RWPE1 (cell line): ENCODE measurements around the gene TSPOAP1.

ENCODE experiments used
- CTCF ChIA-PET: fragments of 350-600 bp; sonication (Branson Sonifier 250); formaldehyde crosslinking; extraction: SDS; loops from one replicate; lab custom pipeline; 2021; lab: Yijun Ruan, JAX
- POLR2A ChIA-PET: fragments of 400-600 bp; formaldehyde crosslinking; extraction: SDS; loops from one replicate; lab custom pipeline; 2020; ENCODE audit warnings: antibody characterized with exemption; ENCODE audit not compliant: low non-redundant PET; lab: Yijun Ruan, JAX
- DNase-seq: peaks from one replicate; pipeline ENCODE4 v3.0.0; 2012; ENCODE audit warnings: low spot score
- H3K27ac ChIP-seq: fragments of 450-650 bp; 2 replicates; pipeline ENCODE4 v1.5.1; 2017
- TF ChIP-seq, protein P1 (sequence below): fragments of 450-650 bp; conservative IDR thresholded peaks from 2 replicates; pipeline ENCODE4 v1.5.1; 2017; ENCODE audit warnings: low read depth, mild to moderate bottlenecking

The TSPOAP1 gene

DNA sequence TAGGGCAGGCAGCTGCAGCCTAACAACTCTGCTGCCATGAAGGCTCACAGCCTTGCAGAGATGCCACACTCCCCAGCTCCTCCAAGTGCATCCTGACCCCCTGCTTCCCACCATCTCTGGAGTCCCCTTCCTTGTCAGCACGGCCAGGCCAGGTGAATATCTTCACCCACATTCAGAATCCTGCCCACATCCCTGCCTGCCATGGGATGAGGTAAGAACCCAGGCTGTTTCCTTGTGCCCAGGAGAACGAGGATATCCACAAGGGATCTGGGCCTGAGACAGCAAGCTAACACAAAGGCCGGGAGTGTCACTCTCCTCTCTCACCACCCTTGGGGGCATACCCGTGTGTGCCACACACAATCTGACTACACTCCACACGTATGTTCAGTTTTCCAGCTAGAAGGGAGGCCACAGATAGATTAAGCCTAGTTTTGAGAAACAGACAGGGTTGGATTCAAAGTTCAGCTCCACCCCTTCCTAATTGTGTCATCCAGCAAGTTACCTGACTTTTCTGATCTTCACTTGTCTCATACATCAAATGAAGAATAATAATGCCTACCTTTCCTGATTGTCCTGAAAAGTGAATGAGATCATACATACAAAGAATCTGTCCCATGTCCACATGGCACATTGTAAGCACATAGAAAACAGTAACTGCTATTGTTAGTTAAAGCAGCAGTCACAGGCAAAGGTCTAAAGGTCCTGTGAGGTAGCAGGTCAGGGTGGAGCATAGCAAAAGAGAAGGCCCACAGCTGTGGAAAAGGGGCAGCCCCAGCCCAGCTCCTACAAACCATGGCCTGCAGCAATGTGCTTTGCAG is 40.8 kb upstream of the TSPOAP1 start:
- no peak overlapping the region for H3K27ac ChIP-seq
- CTCF ChIA-PET = interaction anchor here (0.6 kb wide), 1 partner anchor 111 kb away, joined by 3 read pairs; no protein-coding TSS in a partner anchor
- POLR2A ChIA-PET = no interaction called here
- DNase-seq = no peak
- TF ChIP-seq, protein P1, sequence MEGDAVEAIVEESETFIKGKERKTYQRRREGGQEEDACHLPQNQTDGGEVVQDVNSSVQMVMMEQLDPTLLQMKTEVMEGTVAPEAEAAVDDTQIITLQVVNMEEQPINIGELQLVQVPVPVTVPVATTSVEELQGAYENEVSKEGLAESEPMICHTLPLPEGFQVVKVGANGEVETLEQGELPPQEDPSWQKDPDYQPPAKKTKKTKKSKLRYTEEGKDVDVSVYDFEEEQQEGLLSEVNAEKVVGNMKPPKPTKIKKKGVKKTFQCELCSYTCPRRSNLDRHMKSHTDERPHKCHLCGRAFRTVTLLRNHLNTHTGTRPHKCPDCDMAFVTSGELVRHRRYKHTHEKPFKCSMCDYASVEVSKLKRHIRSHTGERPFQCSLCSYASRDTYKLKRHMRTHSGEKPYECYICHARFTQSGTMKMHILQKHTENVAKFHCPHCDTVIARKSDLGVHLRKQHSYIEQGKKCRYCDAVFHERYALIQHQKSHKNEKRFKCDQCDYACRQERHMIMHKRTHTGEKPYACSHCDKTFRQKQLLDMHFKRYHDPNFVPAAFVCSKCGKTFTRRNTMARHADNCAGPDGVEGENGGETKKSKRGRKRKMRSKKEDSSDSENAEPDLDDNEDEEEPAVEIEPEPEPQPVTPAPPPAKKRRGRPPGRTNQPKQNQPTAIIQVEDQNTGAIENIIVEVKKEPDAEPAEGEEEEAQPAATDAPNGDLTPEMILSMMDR = no peak

DNA sequence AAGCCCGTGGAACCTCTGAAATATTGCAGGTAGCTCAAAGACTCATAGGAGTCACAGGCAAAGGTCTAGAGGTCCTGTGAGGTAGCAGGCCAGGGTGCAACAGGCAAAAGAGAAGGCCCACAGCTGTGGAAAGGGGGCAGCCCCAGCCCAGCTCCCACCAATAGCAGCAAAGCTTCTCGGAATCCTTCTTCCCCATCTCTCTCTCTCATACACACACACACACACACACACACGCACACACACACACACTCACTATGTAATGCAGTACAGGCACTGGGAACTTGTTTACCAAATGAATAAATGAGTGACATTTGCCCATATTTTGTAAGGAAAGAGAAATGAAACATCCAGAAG is 40.2 kb upstream of the TSPOAP1 start:
- ChIA-PET POLR2A (no interaction called here), CTCF (interaction anchor here (0.6 to 0.7 kb wide), 2 partner anchors 27 to 111 kb away, joined by 3 read pairs; no protein-coding TSS in a partner anchor)
- TF ChIP-seq, protein P1 = no peak
- no peak for DNase-seq
- no peak overlapping the region for H3K27ac ChIP-seq

DNA sequence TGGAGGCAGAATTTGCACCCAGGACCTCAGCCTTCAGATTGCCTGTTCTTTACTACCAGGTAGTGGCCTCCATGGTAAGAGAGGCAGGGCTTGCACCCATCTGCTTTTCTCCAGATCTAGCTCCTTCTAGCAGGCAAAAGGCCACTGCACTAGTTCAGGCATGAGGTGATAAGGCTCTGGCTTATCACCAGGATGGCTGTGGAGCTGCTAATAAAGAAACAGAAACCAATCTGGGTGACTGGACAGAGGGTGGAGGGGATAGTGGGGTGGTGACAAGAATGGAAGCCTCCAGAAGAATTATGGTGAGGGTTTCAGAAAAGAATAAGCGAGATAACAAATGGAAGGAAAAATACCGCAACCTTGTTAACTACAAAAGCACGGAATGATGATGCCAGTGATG is 38.9 kb upstream of the TSPOAP1 start:
- ChIA-PET CTCF (no interaction called here), POLR2A (no interaction called here)
- no peak for DNase-seq
- TF ChIP-seq, protein P1 = no peak
- no peak overlapping the region for H3K27ac ChIP-seq

DNA sequence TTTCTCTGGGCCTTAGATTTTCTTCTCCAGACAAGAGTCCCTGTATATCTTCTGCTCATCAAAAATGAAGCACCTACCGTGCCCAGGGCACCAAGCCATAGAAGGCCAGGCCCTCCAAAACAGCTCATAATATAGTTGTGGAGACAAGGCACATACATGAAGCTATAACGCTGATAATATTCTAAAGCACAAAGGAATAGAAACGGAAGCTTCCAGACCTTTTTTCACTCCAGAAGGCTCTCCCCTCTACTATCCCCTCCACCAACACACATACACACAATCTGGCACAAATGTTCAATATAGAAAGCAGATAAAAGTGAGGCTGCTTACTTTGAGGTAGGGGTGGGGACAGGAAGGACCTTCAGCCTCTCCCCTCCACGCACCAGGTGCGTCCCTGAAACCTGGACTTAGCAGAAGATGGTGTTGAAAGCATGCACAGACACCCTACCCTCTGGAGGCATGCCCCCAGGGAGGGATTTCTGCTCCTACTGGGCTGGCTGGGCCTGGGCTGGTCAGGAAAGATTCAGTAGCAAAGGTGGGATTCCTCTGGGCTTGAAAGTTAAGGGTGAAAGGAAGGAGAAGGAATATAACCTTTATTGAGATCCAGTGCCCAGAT is 37.5 kb upstream of the TSPOAP1 start:
- no peak for DNase-seq
- ChIA-PET CTCF (interaction anchor here (2.2 kb wide), 1 partner anchor 51 kb away, joined by 10 read pairs; the partner anchor contains the start of gene RNF43), POLR2A (no interaction called here)
- TF ChIP-seq, protein P1 = no peak
- no peak overlapping the region for H3K27ac ChIP-seq

DNA sequence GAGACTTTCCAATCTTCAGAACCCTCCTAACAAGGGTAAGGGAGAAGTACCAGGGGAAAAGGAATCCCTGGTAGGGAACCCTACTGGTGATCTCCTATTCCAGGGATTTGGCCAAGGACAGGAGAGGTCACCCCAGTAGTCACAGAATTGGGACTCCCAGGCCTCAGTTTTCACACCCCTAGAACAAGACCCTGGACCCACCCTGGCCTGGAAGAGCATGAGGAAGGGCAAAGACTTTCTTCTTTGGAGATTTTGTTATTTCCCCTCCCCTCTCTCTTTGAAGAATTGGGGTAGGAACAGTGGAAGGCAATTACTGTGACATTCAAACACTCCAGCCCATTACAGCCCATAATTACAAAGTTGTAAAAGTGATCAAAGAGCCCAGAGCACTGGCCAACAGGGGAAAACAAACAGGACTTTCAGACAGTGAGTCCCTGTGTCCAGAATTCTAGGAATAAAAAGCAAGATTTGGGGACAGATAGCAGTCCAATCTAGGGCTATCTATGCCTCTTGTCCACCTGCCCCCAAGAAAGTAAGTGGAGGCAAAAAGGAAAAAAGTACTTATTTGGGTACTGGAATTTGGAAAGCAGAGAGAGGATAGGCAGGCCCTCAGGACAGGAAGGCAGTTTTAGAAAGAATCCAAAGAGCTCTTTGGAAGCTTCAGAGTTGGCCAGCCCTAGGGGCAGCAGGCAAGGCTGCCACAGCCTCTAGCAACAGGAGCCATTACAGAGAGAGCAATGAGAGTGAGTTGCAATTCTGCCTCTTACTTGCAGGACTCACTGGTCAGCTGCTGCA is 36.8 kb upstream of the TSPOAP1 start:
- ChIA-PET POLR2A (no interaction called here), CTCF (interaction anchor here (2.2 kb wide), 1 partner anchor 52 kb away, joined by 10 read pairs; the partner anchor contains the start of gene RNF43)
- TF ChIP-seq, protein P1 = no peak
- DNase-seq = no peak
- H3K27ac ChIP-seq = peak overlapping the region; percentile 62
